ENCODE data around the gene ASTN2.

DNA sequence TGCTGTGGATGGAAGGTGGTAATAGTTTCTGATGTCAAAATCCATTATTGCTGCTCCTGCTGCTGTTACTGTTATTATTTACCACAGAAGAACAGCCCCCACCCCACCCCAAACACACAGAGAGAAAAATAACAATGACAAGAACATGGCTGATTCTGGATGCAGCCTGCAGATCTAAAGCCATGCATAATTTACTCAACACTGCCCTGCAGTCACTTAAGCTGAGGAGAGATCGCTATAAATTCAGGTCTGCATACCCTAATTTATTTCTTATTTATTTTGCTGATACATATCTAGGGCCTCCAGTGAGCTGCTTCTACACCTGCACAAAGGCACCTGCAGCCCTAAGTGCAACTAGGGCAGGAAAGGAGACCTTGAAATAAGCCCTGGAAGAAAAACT is 595.7 kb downstream of the ASTN2 start:
- TF ChIP-seq CTCF (IDR thresholded peaks at IDR 0.05; ENCODE audit: low read length), result no peak
- TF ChIP-seq EZH2 (IDR thresholded peaks at IDR 0.05; ENCODE audit: borderline replicate concordance, low read length), result no peak

Measured in OCI-LY1 (cell line).